ENCODE results near the gene GPR137.

The GPR137 gene

GRCh38 chr11:64291752-64292459, 6.3 kb downstream of the GPR137 start:
- no peaks in the 10 kb centered on the region for H3K9me3 Mint-ChIP-seq
- H3K36me3 Mint-ChIP-seq (ENCODE audit: low read depth) = peaks cover 21% of the 10 kb centered on the region
- H3K27me3 Mint-ChIP-seq = peaks cover 79% of the 10 kb centered on the region
- peaks cover 25% of the 10 kb centered on the region for H3K4me1 Mint-ChIP-seq (ENCODE audit: low read depth)
- peak overlapping the region; percentile 50 for H3K27ac Mint-ChIP-seq
- peak overlapping the region; percentile 66 for H3K4me3 Mint-ChIP-seq
- intact Hi-C loops (cut with micrococcal nuclease) = no loop called here

DNA sequence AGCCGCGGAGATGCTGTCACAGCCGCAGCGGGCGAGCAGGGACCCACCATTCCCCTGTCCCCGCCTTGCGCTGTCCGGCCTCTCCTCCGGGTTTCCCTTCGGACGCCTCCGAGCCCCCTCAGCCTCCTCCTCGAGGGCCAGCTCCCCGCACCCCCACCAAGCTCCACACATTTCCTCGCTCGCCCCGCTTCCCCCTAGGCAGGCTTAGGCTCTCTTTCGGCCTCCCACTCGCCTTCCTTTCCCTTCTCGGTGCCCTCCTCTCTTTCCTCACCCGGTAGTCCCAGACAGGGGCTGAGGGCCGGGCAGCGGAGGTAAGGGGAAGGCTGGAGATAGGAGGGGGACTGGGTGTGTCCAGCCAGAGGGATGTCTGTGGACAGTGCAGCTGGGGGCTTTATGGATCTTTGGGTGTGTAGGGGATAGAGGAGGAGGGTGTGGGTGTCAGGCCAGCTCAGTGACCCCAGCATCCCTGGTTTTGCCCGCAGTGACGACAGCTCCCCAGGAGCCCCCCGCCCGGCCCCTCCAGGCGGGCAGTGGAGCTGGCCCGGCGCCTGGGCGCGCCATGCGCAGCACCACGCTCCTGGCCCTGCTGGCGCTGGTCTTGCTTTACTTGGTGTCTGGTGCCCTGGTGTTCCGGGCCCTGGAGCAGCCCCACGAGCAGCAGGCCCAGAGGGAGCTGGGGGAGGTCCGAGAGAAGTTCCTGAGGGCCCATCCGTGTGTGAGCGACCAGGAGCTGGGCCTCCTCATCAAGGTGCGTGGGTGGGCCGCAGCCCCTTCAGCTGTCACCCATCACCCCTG, 7.0 kb downstream of the GPR137 start:
- Mint-ChIP-seq H3K4me3 (peak overlapping the region; percentile 66), H3K4me1 (ENCODE audit: low read depth) (peaks cover 30% of the 10 kb centered on the region), H3K27ac (peak overlapping the region; percentile 50), H3K36me3 (ENCODE audit: low read depth) (peaks cover 18% of the 10 kb centered on the region), H3K9me3 (no peaks in the 10 kb centered on the region), H3K27me3 (peaks cover 85% of the 10 kb centered on the region)
- intact Hi-C loops (cut with micrococcal nuclease) = no loop called here

DNA sequence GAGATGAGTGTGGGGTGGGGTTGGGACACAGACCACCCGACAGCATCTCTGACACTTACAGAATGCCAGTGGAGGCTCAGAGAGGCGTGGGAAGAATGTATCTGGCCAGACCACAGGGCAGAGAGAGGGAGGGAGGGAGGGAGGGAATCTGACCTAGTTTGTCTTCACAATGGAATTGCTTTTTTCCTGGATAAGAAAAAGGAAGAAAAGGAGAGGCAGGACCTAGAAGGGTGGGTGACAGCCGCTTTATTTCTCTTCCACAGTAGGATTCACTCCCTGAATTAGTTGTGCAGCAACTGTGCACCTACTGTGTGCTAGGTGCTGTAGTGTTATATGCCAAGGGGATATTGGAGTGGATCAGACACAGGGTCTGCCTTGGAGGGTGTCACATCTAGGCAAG, 9.1 kb downstream of the GPR137 start:
- H3K27me3 Mint-ChIP-seq = peaks cover 92% of the 10 kb centered on the region
- intact Hi-C loops (cut with micrococcal nuclease) = no loop called here
- peaks cover 47% of the 10 kb centered on the region for H3K4me1 Mint-ChIP-seq (ENCODE audit: low read depth)
- no peak overlapping the region for H3K4me3 Mint-ChIP-seq
- no peaks in the 10 kb centered on the region for H3K9me3 Mint-ChIP-seq
- peak overlapping the region; percentile 24 for H3K27ac Mint-ChIP-seq
- H3K36me3 Mint-ChIP-seq (ENCODE audit: low read depth) = no peaks in the 10 kb centered on the region

DNA sequence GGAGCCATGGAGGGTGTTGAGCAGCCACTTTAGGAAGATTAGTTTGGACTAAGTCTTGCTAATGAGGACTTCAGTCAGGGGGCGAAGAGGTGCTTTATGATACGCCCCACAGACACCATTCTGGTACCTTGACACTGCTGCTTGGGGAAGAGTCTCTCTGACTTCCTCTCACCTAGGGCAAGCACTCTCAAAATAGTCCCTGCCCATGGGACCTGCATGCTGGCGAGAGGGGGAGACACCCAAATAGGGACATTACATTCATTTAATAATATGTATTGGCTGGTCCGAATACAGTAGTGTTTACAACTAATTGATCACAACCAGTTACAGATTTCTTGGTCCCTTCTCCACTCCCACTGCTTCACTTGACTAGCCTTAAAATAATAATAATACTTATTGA, 10.1 kb downstream of the GPR137 start:
- no peaks in the 10 kb centered on the region for H3K36me3 Mint-ChIP-seq (ENCODE audit: low read depth)
- intact Hi-C loops (cut with micrococcal nuclease) = no loop called here
- peaks cover 54% of the 10 kb centered on the region for H3K4me1 Mint-ChIP-seq (ENCODE audit: low read depth)
- H3K27me3 Mint-ChIP-seq = peaks cover 92% of the 10 kb centered on the region
- H3K4me3 Mint-ChIP-seq = no peak overlapping the region
- no peak overlapping the region for H3K27ac Mint-ChIP-seq
- H3K9me3 Mint-ChIP-seq = no peaks in the 10 kb centered on the region

- Mint-ChIP-seq H3K9me3 (no peaks in the 10 kb centered on the region), H3K4me1 (ENCODE audit: low read depth) (peaks cover 53% of the 10 kb centered on the region), H3K36me3 (ENCODE audit: low read depth) (no peaks in the 10 kb centered on the region), H3K27ac (no peak overlapping the region), H3K27me3 (peaks cover 90% of the 10 kb centered on the region), H3K4me3 (no peak overlapping the region)
- intact Hi-C loops (cut with micrococcal nuclease) = no loop called here
Observed at GRCh38 chr11:64296236-64296635, 10.6 kb downstream of the GPR137 start.

GRCh38 chr11:64296830-64297698, 11.4 kb downstream of the GPR137 start:
- Mint-ChIP-seq H3K27me3 (peaks cover 94% of the 10 kb centered on the region), H3K4me3 (no peak overlapping the region), H3K27ac (no peak overlapping the region), H3K9me3 (no peaks in the 10 kb centered on the region), H3K36me3 (ENCODE audit: low read depth) (no peaks in the 10 kb centered on the region), H3K4me1 (ENCODE audit: low read depth) (peaks cover 53% of the 10 kb centered on the region)
- intact Hi-C loops (cut with micrococcal nuclease) = no loop called here

- peaks cover 47% of the 10 kb centered on the region for H3K4me1 Mint-ChIP-seq (ENCODE audit: low read depth)
- intact Hi-C loops (cut with micrococcal nuclease) = no loop called here
- H3K36me3 Mint-ChIP-seq (ENCODE audit: low read depth) = no peaks in the 10 kb centered on the region
- H3K27me3 Mint-ChIP-seq = peaks cover 90% of the 10 kb centered on the region
- no peak overlapping the region for H3K4me3 Mint-ChIP-seq
- no peak overlapping the region for H3K27ac Mint-ChIP-seq
- no peaks in the 10 kb centered on the region for H3K9me3 Mint-ChIP-seq
Observed at GRCh38 chr11:64297699-64298358, 12.2 kb downstream of the GPR137 start.

DNA sequence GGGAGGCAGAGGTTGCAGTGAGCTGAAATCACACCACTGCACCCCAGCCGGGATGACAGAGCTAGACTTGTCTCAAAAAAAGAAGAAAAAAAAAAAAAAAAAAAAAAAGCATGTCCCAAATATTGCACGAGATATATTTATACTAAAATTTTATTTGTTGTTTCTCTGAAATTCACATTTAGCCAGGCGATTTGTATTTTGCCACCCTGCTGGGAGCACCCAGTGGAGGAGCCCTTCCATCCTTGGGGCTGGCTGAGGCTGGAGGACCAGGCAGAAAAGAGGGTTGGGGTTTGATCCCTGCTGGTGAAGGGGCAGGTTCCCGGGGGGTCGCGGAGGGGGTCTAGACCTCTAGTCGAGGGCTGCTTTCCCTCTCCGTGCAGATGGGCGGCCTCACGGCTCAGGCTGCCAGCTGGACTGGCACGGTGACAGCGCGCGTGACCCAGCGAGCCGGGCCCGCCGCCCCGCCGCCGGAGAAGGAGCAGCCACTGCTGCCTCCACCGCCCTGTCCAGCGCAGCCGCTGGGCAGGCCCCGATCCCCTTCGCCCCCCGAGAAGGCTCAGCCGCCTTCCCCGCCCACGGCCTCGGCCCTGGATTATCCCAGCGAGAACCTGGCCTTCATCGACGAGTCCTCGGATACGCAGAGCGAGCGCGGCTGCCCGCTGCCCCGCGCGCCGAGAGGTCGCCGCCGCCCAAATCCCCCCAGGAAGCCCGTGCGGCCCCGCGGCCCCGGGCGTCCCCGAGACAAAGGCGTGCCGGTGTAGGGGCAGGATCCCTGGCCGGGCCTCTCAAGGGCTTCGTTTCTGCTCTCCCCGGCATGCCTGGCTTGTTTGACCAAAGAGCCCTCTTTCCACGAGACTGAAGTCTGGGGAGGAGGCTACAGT, 13.6 kb downstream of the GPR137 start:
- Mint-ChIP-seq H3K36me3 (ENCODE audit: low read depth) (peaks cover under 1% of the 10 kb centered on the region), H3K27me3 (peaks cover 79% of the 10 kb centered on the region), H3K27ac (peak overlapping the region; percentile 44), H3K4me3 (peak overlapping the region; percentile 57), H3K4me1 (ENCODE audit: low read depth) (peaks cover 59% of the 10 kb centered on the region), H3K9me3 (no peaks in the 10 kb centered on the region)
- intact Hi-C loops (cut with micrococcal nuclease) = no loop called here

DNA sequence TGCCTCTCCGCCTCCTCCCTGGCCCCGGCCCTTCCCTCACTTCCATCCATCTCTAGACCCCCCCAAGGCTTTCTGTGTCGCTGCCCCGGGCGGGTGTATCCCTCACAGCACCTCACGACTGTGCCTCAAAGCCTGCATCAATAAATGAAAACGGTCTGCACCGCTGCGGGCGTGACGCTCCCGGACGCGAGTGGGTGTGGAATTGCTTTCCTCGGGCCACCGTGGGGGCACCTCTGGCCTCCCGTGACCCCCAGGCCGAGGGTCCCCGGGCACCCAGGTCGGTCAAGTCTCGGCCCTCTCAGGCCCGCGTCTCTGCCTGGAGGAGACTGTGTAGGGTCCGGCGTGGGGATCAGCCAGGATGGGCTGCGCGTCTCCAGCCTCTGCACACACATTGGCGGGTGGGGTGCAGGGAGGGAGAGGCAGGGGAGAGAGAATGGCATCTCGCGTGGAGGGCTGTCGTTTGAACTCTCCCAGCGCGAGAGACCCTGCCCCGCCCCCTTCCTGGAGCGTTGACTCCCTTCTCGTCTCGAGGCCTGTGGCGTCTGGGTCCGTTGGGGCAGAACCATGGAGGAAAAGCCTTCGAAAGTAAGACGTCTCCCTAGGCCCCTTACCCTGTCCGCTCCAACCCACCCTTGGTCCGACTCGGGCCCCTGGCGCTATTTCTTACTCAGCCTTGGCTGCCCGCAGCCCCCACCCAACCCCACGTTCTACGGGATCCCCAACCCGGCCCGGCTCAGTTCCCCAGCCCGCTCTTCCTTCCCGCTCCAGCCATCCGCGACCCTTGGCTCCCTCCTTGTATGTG, 14.4 kb downstream of the GPR137 start, which contains the start of gene CATSPERZ:
TSS of gene CATSPERZ (plus strand) at position 512 of the 802 bp plus-strand sequence. CDS start at position 565, 53 bp downstream.
- no peaks in the 10 kb centered on the region for H3K9me3 Mint-ChIP-seq
- peak within 1 kb of the TSS; percentile 57 for H3K4me3 Mint-ChIP-seq
- peaks cover 70% of the 10 kb centered on the region for H3K27me3 Mint-ChIP-seq
- peaks cover 6% of the 10 kb centered on the region for H3K36me3 Mint-ChIP-seq (ENCODE audit: low read depth)
- peak within 1 kb of the TSS; percentile 44 for H3K27ac Mint-ChIP-seq
- H3K4me1 Mint-ChIP-seq (ENCODE audit: low read depth) = peaks cover 64% of the 10 kb centered on the region
- intact Hi-C loops (cut with micrococcal nuclease) = loop anchor here (5.0 kb wide), 1 partner anchor 48 kb away; the partner anchor contains the start of gene PLCB3

GRCh38 chr11:64303109-64304031, 17.7 kb downstream of the GPR137 start:
- Mint-ChIP-seq H3K27ac (peak overlapping the region; percentile 100), H3K9me3 (no peaks in the 10 kb centered on the region), H3K27me3 (peaks cover 37% of the 10 kb centered on the region), H3K36me3 (ENCODE audit: low read depth) (peaks cover 33% of the 10 kb centered on the region), H3K4me1 (ENCODE audit: low read depth) (peaks cover 62% of the 10 kb centered on the region), H3K4me3 (peak overlapping the region; percentile 99)
- intact Hi-C loops (cut with micrococcal nuclease) = loop anchor here (1.0 to 5.0 kb wide), 3 partner anchors 19 to 99 kb away; partner anchors contain the start of genes BAD, GPR137 and PLCB3

DNA sequence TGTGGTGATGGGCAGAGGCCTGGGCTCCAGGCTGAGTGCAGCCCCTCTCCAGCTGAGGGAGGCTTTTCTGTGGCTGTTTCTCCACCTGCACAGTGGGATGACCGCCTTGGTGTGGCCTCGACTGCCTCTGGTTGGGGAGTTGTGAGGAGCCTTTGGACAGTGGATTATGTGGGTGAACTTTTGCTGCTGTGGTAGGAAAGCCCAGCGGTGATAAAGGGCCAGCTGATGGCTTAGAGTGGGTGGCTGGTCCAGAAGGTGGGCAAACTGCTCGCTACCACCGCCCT, 18.3 kb downstream of the GPR137 start:
- Mint-ChIP-seq H3K4me1 (ENCODE audit: low read depth) (peaks cover 59% of the 10 kb centered on the region), H3K27me3 (peaks cover 32% of the 10 kb centered on the region), H3K27ac (peak overlapping the region; percentile 100), H3K4me3 (peak overlapping the region; percentile 99), H3K9me3 (no peaks in the 10 kb centered on the region), H3K36me3 (ENCODE audit: low read depth) (peaks cover 38% of the 10 kb centered on the region)
- intact Hi-C loops (cut with micrococcal nuclease) = loop anchor here (1.0 to 5.0 kb wide), 3 partner anchors 19 to 100 kb away; partner anchors contain the start of genes BAD, GPR137 and PLCB3

All from dendritic cell treated with granulocyte-macrophage colony-stimulating factor and Interleukin-4, amounts not matched to agents 40 ng/mL and 50 ng/mL, for 4 days (primary cell).